GM18526 (cell line): ENCODE data around the gene ZNF726.

ENCODE experiments used
- POLR2A ChIP-seq: IDR thresholded peaks from 3 replicates; pipeline ENCODE4 v1.6.1; 2011; ENCODE audit not compliant: insufficient read length; ENCODE audit errors: extremely low read depth

The ZNF726 gene

DNA sequence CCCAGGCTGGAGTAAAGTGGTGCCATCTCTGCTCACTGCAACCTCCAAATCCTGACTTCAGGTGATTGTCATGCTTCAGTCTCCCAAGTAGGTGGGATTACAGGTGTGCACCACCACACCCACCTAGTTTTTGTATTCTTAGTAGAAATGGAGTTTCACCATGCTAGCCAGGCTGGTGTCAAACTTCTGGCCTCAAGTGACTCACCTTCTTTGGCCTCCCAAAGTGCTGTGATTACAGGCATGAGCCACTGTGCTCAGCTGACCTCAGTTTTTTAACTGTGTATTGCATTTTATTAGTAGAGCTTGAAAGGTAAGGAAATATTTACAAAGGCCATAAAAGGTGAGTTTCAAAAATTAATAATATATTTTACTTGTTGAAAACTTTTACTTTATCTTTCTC is 2.3 kb downstream of the ZNF726 start:
- no peak for TF ChIP-seq POLR2A

DNA sequence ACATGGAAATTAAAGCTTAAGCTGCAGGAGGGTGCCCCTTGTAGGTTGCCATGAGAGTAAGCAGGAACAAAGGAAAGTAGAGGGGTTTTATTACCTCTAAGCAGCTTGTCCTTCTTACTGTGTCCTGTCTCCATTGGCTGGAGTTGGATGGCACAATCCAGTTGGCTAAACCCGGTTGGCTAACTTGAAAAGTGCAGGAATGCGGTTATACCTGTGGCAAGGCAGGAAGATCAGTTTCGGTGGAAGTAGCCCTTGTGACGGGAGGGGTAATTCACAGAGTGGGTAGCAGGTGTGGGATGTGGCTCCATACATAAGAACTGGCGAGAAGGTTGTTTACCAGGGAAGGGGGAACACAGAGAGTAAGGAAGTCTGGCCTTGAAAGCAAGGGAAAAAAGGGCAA is 3.2 kb downstream of the ZNF726 start:
- no peak for TF ChIP-seq POLR2A

DNA sequence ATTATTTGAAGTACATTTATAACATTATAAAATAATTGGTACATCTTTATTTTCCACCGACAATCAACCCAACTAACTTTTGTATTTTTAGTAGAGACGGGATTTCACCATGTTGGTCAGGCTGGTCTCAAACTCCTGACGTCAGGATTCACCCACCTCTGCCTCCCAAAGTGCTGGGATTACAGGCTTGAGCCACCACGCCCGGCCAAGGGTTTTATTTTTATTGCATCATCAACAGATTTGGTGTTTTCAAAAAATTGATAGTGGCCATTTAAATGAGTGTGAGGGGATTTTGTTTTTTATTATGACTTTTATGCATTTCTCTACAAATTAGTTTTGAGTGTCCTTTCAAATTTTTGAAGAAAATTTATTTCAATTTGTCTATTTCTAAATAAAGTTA is 10.6 kb downstream of the ZNF726 start:
- no peak for TF ChIP-seq POLR2A

DNA sequence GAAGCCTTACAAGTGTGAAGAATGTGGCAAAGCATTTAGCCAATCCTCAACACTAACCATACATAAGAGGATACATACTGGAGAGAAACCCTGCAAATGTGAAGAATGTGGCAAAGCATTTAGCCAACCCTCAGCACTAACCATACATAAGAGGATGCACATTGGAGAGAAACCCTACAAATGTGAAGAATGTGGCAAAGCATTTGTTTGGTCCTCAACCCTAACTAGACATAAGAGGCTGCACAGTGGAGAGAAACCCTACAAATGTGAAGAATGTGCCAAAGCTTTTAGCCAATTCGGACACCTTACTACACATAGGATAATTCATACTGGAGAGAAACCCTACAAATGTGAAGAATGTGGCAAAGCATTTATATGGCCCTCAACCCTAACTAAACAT is 18.2 kb downstream of the ZNF726 start:
- TF ChIP-seq POLR2A, result no peak

DNA sequence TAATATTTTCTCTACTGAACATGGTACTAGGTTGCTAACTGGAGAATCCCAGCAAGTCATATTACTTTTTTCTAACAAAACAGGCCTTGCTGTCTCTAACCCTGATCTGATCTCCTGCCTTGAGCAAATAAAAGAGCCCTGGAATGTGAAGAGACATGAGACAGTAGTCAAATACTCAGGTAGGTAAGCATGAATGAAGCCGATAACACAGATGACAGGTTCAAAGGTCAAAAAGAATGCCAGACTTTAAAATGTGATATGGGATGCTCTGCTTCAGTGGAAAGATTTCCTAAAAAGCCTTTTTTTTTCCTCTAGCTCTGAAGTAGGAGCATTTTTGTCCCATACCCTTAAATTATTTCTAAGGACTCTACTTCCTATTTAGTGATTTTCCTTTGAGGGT is 28.7 kb downstream of the ZNF726 start:
- no peak for TF ChIP-seq POLR2A

DNA sequence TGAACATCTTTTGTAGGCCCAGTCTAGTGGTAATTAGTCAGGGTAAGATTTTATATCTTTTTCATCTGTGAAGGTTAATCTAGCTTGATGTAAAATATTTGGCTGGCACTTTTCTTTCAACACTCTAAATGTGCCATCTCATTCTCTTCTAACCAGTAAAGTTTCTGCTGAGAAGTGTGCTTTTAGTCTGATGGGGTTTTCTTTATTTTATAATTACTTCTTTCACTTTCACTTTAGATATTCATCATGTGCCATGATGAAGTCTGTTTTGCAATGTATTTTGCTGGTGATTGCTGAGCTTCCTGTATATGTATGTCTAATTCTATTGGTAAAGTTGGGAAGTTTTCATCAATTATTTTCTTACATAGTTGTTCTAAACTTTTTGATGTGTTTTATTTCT is 31.9 kb downstream of the ZNF726 start:
- no peak for TF ChIP-seq POLR2A

DNA sequence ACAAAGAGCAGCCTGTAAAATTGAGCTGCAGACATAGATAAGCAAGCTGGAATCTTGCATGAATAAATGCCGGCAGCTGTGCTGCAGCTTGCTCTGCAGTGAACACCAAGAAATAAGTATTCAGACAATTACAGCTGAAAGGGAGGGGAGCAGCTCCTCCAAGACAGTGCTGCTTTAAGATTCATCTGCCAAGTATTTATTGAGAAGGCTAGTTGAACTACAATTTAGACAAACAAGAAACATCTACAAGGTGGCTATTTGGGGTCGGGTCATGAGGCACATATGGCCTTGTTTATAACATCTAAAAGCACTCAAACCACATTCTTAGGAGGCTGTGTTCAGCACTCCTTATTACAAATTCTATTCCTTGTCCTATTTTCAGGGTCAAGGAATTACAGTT is 34.9 kb downstream of the ZNF726 start:
- TF ChIP-seq POLR2A, result no peak

DNA sequence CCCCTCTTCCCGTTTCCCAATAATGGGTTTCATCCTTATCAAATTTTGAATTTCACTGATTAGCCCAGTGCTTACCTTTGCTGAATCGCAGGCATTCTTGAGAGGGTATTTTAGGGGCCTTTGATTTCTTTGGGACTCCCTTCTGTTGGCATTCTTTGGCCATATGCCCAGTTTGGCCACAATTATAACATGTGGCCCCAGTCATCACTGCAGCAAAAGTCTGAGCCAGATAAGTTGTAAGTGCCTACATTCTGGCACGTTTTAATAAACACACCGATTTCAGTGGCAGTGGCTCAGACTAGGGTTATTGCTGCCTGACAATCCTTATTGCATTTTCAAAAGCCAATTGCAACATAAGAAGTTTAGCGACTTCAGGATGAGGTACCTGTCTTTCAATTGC is 41.4 kb downstream of the ZNF726 start:
- TF ChIP-seq POLR2A, result no peak

DNA sequence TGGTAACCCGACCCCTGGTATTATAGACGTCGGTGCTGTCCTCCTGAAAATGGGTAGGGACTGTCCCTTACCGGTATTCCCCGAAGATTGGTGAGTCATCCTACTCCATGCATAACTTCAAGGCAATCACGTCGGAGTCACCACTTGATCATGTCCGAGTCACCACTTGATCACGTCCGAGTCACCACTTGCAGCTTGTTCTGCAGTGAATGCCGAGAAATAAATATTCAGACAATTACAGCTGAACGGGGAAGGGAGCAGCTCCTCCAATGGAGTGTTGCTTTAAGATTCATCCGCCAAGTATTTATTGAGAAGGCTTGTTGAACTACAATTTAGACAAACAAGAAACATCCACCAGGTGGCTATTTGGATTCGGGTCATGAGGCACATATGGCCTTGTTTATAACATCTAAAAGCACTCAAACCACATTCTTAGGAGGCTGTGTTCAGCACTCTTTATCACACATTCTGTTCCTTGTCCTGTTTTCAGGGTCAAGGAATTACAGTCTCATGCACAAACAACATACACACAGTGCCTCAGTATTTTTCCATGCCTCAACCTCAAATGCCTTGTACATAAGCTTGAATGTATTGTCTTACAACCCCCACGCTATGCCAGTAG is 43.1 kb downstream of the ZNF726 start:
- no peak for TF ChIP-seq POLR2A

DNA sequence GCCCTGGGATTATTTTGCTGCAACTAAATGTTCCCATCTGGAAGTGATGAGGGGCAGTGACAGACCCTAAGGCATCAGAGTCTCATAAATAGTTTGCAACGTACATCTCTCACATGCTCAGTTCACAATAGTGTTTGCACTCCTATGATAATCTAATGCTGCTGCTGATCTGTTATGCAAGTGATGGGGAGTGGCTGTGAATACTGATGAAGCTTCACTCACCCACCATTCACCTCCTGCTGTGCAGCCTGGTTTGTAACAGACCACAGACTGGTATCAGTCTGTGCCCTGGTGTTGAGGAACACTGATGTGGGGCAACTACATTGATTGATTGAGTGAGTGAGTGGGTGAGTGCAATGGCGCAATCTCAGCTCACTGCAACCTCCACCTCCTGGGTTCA is 54.9 kb downstream of the ZNF726 start:
- TF ChIP-seq POLR2A, result no peak

DNA sequence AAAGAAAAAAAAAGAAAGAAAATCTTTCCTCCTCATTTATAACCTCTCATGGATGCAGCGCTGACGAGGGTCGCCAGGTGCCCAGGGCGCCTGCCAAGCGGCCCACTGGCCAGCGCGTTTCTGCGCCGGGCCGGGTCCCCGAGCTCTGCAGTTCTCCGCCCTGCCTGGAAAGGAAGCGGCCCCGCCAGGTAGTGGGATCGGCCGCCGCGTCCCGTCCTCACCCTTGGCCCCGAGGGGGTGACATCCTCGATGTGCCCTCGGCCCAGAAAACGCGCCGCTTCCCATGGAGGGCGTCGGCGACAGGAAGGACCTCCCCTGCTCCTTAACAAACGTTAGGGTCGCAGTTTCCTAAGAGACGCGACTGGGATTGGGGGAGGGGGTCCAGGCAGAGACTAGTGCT is 56.9 kb downstream of the ZNF726 start:
- no peak for TF ChIP-seq POLR2A

DNA sequence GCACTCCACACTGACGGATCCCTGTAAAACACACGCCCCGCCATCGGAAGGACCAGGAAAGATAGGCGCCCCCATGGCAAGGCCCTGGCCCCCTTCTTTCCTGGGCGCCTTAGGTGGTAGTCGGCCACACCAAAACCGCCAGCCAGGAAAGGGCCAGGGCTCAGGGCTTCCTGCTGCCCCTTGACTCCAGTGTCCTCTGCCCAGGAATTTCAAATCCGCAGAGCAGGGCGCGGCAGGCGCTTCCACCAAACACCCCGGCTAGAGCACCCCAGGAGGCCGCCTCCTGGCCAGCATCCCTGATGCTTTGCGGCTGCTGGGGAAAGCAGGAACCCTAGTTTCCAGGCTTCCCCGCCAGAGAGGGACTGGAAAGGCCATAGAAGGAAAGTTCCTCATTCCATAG is 57.5 kb downstream of the ZNF726 start:
- TF ChIP-seq POLR2A, result no peak

DNA sequence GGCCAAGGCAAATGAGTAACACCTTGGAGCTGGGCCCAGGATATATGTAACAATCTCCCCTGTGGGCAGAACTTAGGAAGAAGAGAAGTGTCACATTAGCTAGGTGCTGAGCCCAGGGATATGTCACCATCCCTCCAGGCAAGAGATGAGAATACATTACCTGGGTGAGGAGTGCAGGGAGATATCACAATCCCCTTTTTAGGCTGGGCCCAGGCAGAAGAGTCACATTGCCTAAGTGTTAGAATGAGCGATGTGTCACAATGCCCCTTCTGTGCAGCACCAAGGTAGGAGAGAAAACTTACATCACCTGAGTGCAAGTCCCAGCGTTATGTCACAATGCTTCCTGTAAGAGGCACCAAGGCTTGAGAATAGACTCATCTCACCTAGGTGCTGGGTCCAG is 60.3 kb downstream of the ZNF726 start:
- no peak for TF ChIP-seq POLR2A

DNA sequence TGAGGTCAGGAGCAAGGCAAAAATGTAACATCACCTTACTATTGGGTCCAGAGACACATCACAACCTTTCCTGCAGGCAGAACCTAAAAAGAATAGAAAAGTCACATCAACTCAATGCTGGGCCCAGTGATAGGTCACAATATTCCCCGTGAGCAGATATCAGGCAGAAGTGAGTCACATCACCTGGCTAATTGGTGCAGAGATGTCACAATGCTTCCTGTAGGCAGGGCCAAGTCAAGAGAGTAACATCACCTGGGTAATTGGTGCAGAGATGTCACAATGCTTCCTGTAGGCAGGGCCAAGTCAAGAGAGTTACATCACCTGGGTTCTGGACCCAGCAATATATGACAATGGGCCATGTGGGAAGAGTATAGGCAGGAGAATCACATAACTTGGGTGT is 63.4 kb downstream of the ZNF726 start:
- no peak for TF ChIP-seq POLR2A

DNA sequence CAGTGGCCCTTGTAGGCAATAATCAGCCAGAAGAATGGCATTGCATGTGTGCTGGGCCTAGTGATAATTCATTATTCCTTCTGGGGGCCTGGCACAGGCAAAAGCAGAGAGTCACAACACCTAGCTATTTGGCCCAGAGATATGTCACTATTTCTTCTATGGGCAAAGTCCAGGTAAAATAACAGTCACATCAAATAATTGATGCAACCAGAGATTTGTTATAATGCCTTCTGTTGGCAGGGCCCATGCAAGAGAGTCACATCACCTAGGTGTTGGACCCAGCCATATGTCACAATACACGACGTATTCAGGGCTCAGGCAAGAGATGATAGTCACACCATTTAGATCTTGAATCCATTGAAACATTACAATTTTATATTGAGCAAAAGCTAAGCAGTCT is 66.1 kb downstream of the ZNF726 start:
- TF ChIP-seq POLR2A, result no peak

DNA sequence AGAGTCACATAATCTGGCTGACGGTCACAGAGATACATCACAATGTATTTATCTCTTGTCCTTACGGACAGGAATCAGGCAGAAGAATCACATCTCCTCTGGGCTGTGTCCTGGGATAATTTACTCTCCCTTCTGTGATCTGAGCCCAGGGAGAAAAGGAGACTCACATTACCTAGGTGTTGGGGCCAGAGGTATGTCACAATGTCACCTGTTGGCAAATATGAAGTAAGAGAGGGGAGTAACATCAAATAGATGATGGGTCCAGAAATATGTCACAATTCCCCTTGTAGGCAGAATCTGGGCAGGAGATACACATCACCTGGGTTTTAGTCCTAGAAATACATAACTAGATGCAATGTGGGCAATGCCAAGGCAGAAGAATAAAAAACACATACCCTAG is 67.2 kb downstream of the ZNF726 start:
- TF ChIP-seq POLR2A, result no peak

DNA sequence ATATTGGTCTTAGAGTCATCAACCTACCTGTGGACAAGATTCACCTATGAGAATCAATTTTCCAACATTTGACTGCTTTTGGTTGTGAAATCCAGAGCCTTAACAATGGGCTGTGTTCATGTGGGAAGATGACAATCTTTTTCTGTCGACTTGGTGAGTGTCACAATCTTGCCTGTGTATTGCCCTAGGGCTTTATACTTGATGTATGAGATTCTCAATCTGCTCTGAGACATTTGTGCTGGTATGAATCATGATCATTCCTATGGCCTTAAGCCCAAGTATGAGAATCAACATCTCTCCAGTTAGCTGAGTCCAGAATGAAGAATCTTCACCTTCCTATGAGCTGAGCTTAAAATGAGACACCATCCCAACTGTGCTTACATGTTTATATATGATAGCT is 68.7 kb downstream of the ZNF726 start:
- no peak for TF ChIP-seq POLR2A
